ENCODE data around the gene RAI14.

The RAI14 gene

DNA sequence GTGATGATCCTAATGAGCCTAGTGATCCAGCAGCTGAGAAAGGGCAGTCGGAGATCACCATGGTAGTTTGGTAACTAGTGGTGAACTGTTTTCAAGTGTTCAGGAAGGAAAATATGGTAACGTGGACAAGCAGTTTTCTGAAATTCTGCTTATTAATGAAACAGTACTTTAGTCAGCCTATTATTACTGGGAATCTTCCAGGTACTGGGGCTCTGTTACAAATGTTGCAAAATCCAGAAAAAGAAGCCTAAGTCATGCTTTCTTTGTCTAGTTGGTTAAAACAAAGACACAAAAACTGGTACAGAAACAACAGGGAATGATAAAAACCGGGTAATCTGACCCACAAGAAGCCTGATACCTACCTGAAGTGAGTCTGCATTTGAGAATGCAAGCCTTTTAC lies 201.0 kb downstream of the RAI14 start:
- Histone ChIP-seq H3K4me3 (ENCODE audit: low read depth, low read length) (no peak overlapping the region), H3K36me3 (replicated peaks) (no peaks in the 10 kb centered on the region), H3K27ac (no peak overlapping the region), H3K27me3 (replicated peaks) (no peaks in the 10 kb centered on the region)
- in situ Hi-C loops (cut with HindIII; ENCODE audit: low pct_ligation_motif_present, low sequenced_read_pairs) = no loop called here
- TF ChIP-seq, protein P1, sequence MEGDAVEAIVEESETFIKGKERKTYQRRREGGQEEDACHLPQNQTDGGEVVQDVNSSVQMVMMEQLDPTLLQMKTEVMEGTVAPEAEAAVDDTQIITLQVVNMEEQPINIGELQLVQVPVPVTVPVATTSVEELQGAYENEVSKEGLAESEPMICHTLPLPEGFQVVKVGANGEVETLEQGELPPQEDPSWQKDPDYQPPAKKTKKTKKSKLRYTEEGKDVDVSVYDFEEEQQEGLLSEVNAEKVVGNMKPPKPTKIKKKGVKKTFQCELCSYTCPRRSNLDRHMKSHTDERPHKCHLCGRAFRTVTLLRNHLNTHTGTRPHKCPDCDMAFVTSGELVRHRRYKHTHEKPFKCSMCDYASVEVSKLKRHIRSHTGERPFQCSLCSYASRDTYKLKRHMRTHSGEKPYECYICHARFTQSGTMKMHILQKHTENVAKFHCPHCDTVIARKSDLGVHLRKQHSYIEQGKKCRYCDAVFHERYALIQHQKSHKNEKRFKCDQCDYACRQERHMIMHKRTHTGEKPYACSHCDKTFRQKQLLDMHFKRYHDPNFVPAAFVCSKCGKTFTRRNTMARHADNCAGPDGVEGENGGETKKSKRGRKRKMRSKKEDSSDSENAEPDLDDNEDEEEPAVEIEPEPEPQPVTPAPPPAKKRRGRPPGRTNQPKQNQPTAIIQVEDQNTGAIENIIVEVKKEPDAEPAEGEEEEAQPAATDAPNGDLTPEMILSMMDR (IDR thresholded peaks at IDR 0.05; ENCODE audit: low read depth, low read length, missing control alignments) = no peak
- no peak for DNase-seq

DNA sequence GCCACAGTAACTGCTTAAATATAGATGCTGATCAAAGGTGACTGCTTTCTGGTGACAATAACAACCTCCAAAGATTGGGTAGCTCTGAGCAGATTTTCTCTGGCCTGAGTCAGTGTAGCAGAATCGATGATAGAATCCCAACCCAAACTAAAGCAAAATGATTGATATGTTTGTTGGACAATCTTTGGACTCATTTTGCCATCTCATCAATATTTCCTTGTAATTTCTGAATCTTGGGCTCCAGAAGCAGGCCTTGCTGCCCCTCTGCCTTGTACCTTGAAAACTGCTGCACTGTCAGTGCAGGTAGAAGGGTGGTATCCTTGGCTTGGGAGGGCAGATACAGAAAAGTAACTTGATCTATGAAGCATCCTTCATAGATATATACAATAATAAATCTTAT lies 201.8 kb downstream of the RAI14 start:
- Histone ChIP-seq H3K27ac (no peak overlapping the region), H3K27me3 (replicated peaks) (no peaks in the 10 kb centered on the region), H3K4me3 (ENCODE audit: low read depth, low read length) (no peak overlapping the region), H3K36me3 (replicated peaks) (no peaks in the 10 kb centered on the region)
- DNase-seq = no peak
- in situ Hi-C loops (cut with HindIII; ENCODE audit: low pct_ligation_motif_present, low sequenced_read_pairs) = no loop called here
- TF ChIP-seq, protein P1 (IDR thresholded peaks at IDR 0.05; ENCODE audit: low read depth, low read length, missing control alignments) = no peak

DNA sequence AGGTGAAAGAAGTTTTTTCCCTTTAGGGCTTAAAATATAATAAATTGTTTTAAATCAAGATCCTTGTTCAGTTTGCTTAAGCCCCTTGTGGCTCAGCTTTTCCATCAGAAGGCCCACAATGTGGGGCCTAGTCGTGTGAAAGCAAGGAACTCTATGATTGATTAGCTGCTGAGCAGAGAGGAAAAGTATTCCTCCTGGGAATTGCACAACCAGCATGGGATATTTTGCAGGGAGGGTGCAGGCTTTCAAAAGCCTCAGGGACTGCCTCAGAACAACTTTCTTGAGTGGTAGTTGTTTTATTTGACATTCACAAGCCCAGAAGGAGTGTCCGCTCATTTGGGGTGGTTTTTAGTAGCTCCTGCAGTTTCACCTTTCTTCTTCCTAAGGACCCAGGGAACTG lies 202.7 kb downstream of the RAI14 start:
- Histone ChIP-seq H3K36me3 (replicated peaks) (no peaks in the 10 kb centered on the region), H3K27ac (no peak overlapping the region), H3K27me3 (replicated peaks) (no peaks in the 10 kb centered on the region), H3K4me3 (ENCODE audit: low read depth, low read length) (no peak overlapping the region)
- TF ChIP-seq, protein P1 (IDR thresholded peaks at IDR 0.05; ENCODE audit: low read depth, low read length, missing control alignments) = no peak
- in situ Hi-C loops (cut with HindIII; ENCODE audit: low pct_ligation_motif_present, low sequenced_read_pairs) = no loop called here
- no peak for DNase-seq

DNA sequence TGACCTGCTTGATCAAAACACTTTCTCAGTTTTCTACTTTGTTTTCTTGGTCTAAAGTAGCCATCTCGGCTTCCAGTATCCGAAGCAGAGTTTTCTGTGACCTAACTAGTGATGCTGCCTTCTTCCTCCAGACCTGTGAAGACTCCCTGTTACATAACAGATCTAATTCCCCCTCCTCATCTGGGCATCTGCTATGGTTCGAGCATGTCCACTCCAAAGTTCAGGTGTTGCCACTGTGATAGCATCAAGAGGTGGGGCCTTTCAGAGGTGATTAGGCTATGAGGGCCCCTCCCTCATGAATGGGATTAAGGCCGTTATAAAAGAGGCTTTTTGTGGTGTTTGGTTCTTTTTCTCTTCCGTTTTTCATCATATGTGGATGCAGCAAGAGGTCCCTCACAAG lies 203.1 kb downstream of the RAI14 start:
- TF ChIP-seq, protein P1 (IDR thresholded peaks at IDR 0.05; ENCODE audit: low read depth, low read length, missing control alignments) = no peak
- no peak for DNase-seq
- H3K27me3 ChIP-seq (replicated peaks) = no peaks in the 10 kb centered on the region
- no peaks in the 10 kb centered on the region for H3K36me3 ChIP-seq (replicated peaks)
- H3K27ac ChIP-seq = no peak overlapping the region
- no peak overlapping the region for H3K4me3 ChIP-seq (ENCODE audit: low read depth, low read length)
- in situ Hi-C loops (cut with HindIII; ENCODE audit: low pct_ligation_motif_present, low sequenced_read_pairs) = no loop called here

DNA sequence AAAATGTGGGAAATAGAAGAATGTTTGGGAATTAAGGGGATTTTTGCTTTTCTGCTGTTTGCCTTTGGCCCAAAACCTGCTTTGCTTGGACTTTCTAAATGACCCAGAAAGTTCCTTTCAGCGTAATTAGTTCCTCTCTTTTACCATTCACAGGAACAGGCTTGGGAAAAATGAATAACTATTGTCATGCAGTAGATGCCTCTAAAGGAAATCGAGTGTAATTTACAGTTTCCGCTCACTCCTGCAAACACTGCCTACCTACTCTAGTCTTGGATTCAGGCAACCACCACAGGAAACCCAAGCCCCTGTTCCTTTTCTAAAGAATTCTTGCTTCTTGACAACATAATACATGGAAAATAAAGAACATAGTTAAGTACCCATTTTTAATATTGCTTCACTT lies 207.8 kb downstream of the RAI14 start:
- Histone ChIP-seq H3K4me3 (ENCODE audit: low read depth, low read length) (no peak overlapping the region), H3K36me3 (replicated peaks) (no peaks in the 10 kb centered on the region), H3K27me3 (replicated peaks) (no peaks in the 10 kb centered on the region), H3K27ac (no peak overlapping the region)
- DNase-seq = no peak
- in situ Hi-C loops (cut with HindIII; ENCODE audit: low pct_ligation_motif_present, low sequenced_read_pairs) = no loop called here
- TF ChIP-seq, protein P1 (IDR thresholded peaks at IDR 0.05; ENCODE audit: low read depth, low read length, missing control alignments) = no peak

DNA sequence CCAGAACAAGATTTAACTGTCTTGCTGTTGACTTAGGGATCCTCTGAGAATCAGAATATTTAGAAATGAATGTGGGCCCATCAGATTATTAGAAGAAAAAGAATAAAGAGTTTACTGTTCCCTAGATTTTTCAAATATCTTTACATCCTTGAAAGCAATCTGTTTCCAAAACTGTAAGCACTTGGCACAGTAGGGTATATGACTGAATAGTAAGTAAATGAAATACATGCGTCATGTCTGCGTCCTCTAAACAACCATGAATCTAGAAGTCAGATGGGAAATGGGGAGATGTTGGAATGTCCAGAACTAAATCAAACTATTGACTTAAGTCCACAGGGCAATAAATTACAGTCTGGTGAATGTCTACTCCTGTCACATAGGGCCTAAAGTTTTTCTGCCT lies 209.0 kb downstream of the RAI14 start:
- H3K27ac ChIP-seq = no peak overlapping the region
- H3K4me3 ChIP-seq (ENCODE audit: low read depth, low read length) = no peak overlapping the region
- no peaks in the 10 kb centered on the region for H3K27me3 ChIP-seq (replicated peaks)
- TF ChIP-seq, protein P1 (IDR thresholded peaks at IDR 0.05; ENCODE audit: low read depth, low read length, missing control alignments) = no peak
- in situ Hi-C loops (cut with HindIII; ENCODE audit: low pct_ligation_motif_present, low sequenced_read_pairs) = no loop called here
- H3K36me3 ChIP-seq (replicated peaks) = no peaks in the 10 kb centered on the region
- no peak for DNase-seq
